GM19455 (cell line): ENCODE data around the gene KRTAP5-1.
"Not testable (repeated sequence)": the region's sequence is repeated elsewhere in the genome, so short reads cannot be mapped to it uniquely, and the experiment has no call there.

Source experiments
- ATAC-seq: cut with Tn5 transposase; IDR thresholded peaks from one replicate; pipeline ENCODE4 v1.9.1; 2021; ENCODE audit not compliant: unreplicated experiment

KRTAP5-1 gene

GRCh38 chr11:1584661-1585370, at the start of gene KRTAP5-1:
Gene KRTAP5-1 (minus strand): TSS chr11:1585283. CDS start chr11:1585249, 34 bp downstream.
- ATAC-seq, result not testable (repeated sequence)

GRCh38 chr11:1633864-1634263, 48.8 kb upstream of the KRTAP5-1 start:
- ATAC-seq, result no peak

GRCh38 chr11:1632053-1632714, 47.1 kb upstream of the KRTAP5-1 start:
- no peak for ATAC-seq

GRCh38 chr11:1631066-1631568, 46.0 kb upstream of the KRTAP5-1 start:
- no peak for ATAC-seq

GRCh38 chr11:1630271-1630670, 45.2 kb upstream of the KRTAP5-1 start:
- no peak for ATAC-seq

GRCh38 chr11:1629326-1630185, 44.5 kb upstream of the KRTAP5-1 start, which contains the start of gene KRTAP5-5:
Gene KRTAP5-5 (plus strand): TSS chr11:1629775. CDS start chr11:1629841, 66 bp downstream.
- ATAC-seq, result no peak

GRCh38 chr11:1628506-1629325, 43.6 kb upstream of the KRTAP5-1 start:
- ATAC-seq, result no peak

- no peak for ATAC-seq
Measured at GRCh38 chr11:1625541-1625940, 40.5 kb upstream of the KRTAP5-1 start.

GRCh38 chr11:1624621-1625020, 39.5 kb upstream of the KRTAP5-1 start:
- ATAC-seq, result no peak

- ATAC-seq, result no peak
Measured at GRCh38 chr11:1623716-1624115, 38.6 kb upstream of the KRTAP5-1 start.

- ATAC-seq, result no peak
Measured at GRCh38 chr11:1622086-1622485, 37.0 kb upstream of the KRTAP5-1 start, which contains the start of gene KRTAP5-4. Gene KRTAP5-4 (minus strand): TSS chr11:1622138. CDS start chr11:1622093, 45 bp downstream.

GRCh38 chr11:1619449-1619848, 34.4 kb upstream of the KRTAP5-1 start:
- no peak for ATAC-seq

- no peak for ATAC-seq
Measured at GRCh38 chr11:1618231-1618630, 33.1 kb upstream of the KRTAP5-1 start.

- no peak for ATAC-seq
Measured at GRCh38 chr11:1608363-1608762, 23.3 kb upstream of the KRTAP5-1 start, which contains the start of gene KRTAP5-3. Gene KRTAP5-3 (minus strand): TSS chr11:1608463. CDS start chr11:1608385, 78 bp downstream.

- ATAC-seq, result not testable (repeated sequence)
Measured at GRCh38 chr11:1607901-1608300, 22.8 kb upstream of the KRTAP5-1 start.

- ATAC-seq, result not testable (repeated sequence)
Measured at GRCh38 chr11:1607156-1607845, 22.2 kb upstream of the KRTAP5-1 start.

GRCh38 chr11:1605923-1606322, 20.8 kb upstream of the KRTAP5-1 start:
- ATAC-seq, result not testable (repeated sequence)

- ATAC-seq, result no peak
Measured at GRCh38 chr11:1604711-1605110, 19.6 kb upstream of the KRTAP5-1 start.

- no peak for ATAC-seq
Measured at GRCh38 chr11:1604181-1604580, 19.1 kb upstream of the KRTAP5-1 start.

- ATAC-seq, result no peak
Measured at GRCh38 chr11:1603629-1604028, 18.5 kb upstream of the KRTAP5-1 start.
